SJSA1 (cell line): ENCODE measurements around the gene SLC22A3. TPM values are rescaled to one million over a fixed set of nuclear protein-coding genes. Genes with fewer than 3 reads are reported as not detected.
"Not testable (repeated sequence)": the region's sequence is repeated elsewhere in the genome, so short reads cannot be mapped to it uniquely, and the experiment has no call there.

Experiments used
- DNase-seq, 2 experiments: peaks; one replicate each; pipeline ENCODE4 v3.0.0-alpha.2; 2015 to 2020; ENCODE audit warnings: low spot score in 2 of 2, low read depth in 1 of 2
- H3K27ac ChIP-seq: fragments of 250-450 bp; sonication (Bioruptor Pico); 2 replicates; pipeline ENCODE4 v1.5.1; 2020; ENCODE audit warnings: mild to moderate bottlenecking, moderate library complexity
- H3K27me3 ChIP-seq: fragments of 250-450 bp; sonication (Bioruptor Pico); replicated peaks from 2 replicates; pipeline ENCODE4 v1.5.1; 2020; ENCODE audit warnings: mild to moderate bottlenecking, moderate library complexity
- H3K36me3 ChIP-seq: fragments of 250-450 bp; sonication (Bioruptor Pico); 2 replicates; pipeline ENCODE4 v1.5.1; 2020; ENCODE audit warnings: mild to moderate bottlenecking
- H3K4me1 ChIP-seq: fragments of 250-450 bp; sonication (Bioruptor Pico); replicated peaks from 2 replicates; pipeline ENCODE4 v1.6.1; 2021; ENCODE audit warnings: mild to moderate bottlenecking
- H3K4me3 ChIP-seq: fragments of 250-450 bp; sonication (Bioruptor Pico); 2 replicates; pipeline ENCODE4 v1.5.1; 2020; ENCODE audit warnings: mild to moderate bottlenecking
- H3K9me3 ChIP-seq: fragments of 250-450 bp; sonication (Bioruptor Pico); replicated peaks from 2 replicates; pipeline ENCODE4 v1.5.1; 2020; ENCODE audit warnings: mild to moderate bottlenecking
- total RNA-seq: library from RNA; depleted of rRNA; stranded (reverse); fragments of >200 nt; shearing (Covaris generic); gene quantifications from 2 replicates; pipeline ENCODE4 v1.2.3, GENCODE V29; 2014

Gene SLC22A3
- total RNA-seq, 1 experiment from 2014 or later, result not detected

DNA sequence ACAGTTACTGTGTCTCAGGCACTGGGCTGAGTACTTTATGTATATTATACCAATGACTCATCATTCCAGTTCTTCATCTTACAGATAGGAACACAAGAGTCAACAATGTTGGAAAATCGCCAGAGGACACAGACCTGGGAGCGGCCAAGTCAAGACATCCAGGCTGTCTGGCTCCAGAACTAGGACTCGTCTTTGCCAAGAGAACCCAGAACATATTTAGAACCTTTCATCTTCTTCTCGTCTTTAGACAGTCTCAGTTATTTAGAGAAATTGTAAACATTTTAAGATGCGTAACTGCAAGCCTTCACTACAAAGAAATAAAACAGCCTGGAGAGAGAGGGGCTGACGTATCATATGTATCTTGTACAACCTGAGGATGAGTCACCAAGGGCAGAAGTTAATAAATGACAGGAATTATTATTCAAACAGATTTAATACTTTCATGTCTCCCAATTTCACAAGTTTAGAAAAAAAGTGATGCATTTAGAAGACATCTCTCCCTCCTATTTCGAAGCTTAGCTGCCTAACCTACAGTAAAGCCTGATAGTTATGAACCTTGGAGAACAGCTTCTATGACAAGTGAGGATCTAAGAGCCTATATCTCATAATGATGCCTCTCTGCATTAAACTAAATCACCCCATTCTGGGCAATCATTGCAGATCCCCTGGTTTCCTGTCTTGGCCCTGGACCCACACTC is 43.4 kb downstream of the SLC22A3 start:
- DNase-seq, result no peak
- Histone ChIP-seq H3K9me3 (no peaks in the 10 kb centered on the region), H3K4me3 (no peak overlapping the region), H3K27ac (no peak overlapping the region), H3K27me3 (no peaks in the 10 kb centered on the region), H3K36me3 (no peaks in the 10 kb centered on the region), H3K4me1 (no peaks in the 10 kb centered on the region)

DNA sequence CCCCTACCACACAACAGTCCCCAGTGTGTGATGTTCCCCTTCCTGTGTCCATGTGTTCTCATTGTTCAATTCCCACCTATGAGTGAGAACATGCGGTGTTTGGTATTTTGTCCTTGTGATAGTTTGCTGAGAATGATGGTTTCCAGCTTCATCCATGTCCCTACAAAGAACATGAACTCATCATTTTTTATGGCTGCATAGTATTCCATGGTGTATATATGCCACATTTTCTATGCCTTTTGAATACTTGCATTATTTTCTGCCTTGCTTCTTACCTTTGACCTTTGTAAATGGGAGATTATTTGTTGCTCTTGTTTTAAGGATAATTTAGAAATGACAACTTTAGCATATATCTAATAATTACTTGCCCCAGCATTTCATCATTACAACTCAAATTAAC is 45.3 kb downstream of the SLC22A3 start:
- H3K4me3 ChIP-seq, H3K9me3 ChIP-seq, DNase-seq, H3K27me3 ChIP-seq, H3K4me1 ChIP-seq, H3K36me3 ChIP-seq, H3K27ac ChIP-seq: not testable (repeated sequence)

DNA sequence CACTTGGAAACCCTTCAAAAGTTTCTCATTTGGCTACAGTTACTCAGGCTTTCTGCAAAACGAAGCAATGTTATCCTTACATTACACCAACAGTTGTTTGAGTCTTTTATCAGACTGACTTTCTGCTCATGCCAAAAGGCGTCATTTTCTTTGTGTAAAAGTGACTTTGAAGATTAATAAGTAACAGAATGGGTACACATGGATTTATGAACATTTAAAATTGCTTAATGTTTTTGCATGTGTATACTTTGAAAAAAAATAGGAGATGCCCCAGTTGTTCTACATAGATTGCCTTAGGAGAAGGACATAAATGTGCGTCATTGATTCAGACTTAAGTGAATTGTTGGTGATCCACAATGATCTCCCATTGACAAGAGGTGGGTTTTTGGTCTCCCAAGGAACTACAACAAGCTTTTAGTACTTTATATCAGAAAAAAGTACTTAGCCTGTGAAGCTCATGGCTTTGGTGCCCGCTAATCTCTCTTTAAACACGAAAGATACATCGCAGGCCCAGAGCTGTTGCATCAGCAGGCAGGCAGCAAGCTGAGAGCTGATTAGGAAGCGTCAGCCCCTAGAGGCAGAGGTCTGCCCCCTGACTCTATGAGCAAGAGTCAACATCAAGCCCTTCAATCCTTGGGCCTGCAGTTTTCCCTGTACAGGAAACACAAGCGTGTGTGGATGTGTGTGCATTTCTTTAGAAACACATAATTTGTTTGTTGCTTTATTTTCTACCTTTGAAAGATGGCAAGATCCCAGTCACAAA is 45.9 kb downstream of the SLC22A3 start:
- DNase-seq, result no peak
- H3K4me1 ChIP-seq, result no peaks in the 10 kb centered on the region
- no peaks in the 10 kb centered on the region for H3K36me3 ChIP-seq
- H3K27me3 ChIP-seq, result no peaks in the 10 kb centered on the region
- no peak overlapping the region for H3K4me3 ChIP-seq
- H3K9me3 ChIP-seq, result no peaks in the 10 kb centered on the region
- no peak overlapping the region for H3K27ac ChIP-seq

DNA sequence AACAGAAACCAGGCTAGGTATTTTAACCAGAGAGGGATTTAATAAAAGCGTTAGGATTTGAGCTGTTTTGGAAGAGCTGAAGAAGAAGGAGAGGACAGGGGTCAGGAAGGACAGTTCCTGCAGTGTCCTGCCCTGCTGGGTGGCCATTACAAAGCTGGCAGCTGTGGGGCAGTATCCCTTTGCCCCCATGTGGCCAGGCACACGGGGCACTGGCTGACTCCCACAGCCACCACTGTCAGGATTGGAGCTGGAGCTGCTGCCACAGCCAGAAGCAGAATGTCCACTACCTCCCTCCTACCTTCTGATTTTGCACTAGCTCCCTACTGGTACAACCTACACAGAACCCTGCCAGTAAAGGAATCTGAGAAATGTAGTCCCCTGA is 46.5 kb downstream of the SLC22A3 start:
- DNase-seq, result no peak
- Histone ChIP-seq H3K4me1 (no peaks in the 10 kb centered on the region), H3K9me3 (no peaks in the 10 kb centered on the region), H3K36me3 (no peaks in the 10 kb centered on the region), H3K27ac (no peak overlapping the region), H3K27me3 (no peaks in the 10 kb centered on the region), H3K4me3 (no peak overlapping the region)

DNA sequence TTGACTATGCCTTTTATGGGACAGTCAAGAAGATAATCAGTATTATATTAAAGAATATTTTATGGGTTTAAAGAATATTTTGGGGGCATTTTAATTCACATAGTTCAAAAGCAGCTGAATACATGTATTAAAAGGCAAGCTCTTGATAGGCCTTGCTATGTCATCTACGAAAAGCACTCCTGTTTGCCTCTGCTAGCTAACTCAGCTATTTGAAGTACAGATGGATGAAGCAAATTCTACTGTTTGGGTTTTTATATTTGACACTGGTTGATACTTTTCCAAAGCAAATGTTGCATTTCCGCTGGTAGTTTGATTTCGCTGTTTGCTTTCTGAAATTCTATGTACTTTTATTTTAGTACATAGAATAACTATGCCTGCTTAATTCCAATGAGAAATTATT is 47.0 kb downstream of the SLC22A3 start:
- H3K27ac ChIP-seq, result no peak overlapping the region
- H3K4me3 ChIP-seq, result no peak overlapping the region
- H3K4me1 ChIP-seq, result no peaks in the 10 kb centered on the region
- no peaks in the 10 kb centered on the region for H3K36me3 ChIP-seq
- no peaks in the 10 kb centered on the region for H3K9me3 ChIP-seq
- no peak for DNase-seq
- no peaks in the 10 kb centered on the region for H3K27me3 ChIP-seq

DNA sequence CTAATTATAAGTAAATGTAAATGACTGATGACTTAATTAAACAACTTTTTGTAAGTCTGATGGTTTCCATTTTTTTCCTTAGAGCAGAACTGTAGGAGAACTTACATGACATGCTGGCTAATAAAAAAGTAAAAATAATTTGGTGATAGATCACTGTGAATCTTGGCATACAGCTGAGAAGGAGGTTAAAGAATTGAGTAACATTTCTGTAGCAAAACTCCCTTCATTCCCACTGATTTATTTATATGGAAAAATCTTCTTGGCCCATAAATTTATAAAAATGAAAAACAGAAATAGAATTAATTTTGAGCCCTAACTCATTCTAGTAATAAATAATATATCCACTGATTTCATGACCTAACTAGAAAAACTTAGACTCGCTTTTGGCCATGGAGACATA is 48.1 kb downstream of the SLC22A3 start:
- H3K36me3 ChIP-seq, result no peaks in the 10 kb centered on the region
- DNase-seq, result no peak
- no peaks in the 10 kb centered on the region for H3K4me1 ChIP-seq
- no peaks in the 10 kb centered on the region for H3K27me3 ChIP-seq
- H3K4me3 ChIP-seq, result no peak overlapping the region
- no peaks in the 10 kb centered on the region for H3K9me3 ChIP-seq
- no peak overlapping the region for H3K27ac ChIP-seq

DNA sequence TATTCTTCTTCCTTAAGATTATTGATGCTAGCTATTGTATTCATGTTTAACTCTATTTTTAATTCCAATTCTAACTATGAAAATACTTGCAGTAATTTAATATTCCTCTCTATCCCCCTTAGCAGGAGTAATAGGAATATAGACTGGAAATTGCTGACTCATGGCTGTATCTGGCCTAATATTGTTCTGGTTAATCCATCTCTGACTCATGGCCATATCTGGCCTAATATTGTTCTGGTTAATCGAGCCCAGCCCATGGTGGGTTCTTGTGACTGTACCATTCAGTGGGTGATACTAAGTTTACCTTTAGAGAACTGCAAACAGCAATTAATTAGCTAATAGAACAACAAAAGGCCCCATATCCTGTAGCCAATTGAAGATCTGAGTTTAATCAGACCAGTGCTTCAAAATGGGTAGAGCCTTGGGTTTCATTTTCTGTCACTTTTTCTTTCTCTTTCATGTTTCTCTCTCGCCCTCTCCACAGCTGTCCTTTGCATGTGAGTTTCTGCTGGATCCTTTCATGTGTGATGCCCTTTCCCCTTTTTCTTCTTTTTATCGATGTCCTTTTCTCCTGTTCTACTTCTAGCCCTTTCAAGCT is 50.6 kb downstream of the SLC22A3 start:
- Histone ChIP-seq H3K4me1 (no peaks in the 10 kb centered on the region), H3K4me3 (no peak overlapping the region), H3K27ac (no peak overlapping the region), H3K36me3 (no peaks in the 10 kb centered on the region), H3K9me3 (no peaks in the 10 kb centered on the region), H3K27me3 (no peaks in the 10 kb centered on the region)
- DNase-seq, result no peak

DNA sequence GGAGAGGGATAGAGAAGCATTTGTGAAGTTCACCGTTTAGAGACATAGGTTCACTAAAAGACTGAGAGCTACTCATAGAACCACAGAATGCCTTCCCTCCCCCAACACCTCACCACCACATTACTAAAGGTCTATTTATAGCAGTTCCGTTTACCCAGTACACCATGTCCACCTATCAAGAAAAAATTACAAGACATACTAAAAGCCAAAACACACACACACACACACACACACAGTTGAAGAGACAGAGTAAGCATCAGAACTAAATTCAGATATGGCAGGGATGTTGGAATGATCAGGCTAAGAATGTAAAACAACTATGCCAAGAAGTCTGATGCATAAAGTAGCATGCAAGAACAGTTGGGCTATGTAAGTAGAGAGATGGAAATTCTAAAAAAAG is 52.3 kb downstream of the SLC22A3 start:
- Histone ChIP-seq H3K4me3 (no peak overlapping the region), H3K9me3 (no peaks in the 10 kb centered on the region), H3K27ac (no peak overlapping the region), H3K27me3 (no peaks in the 10 kb centered on the region), H3K4me1 (no peaks in the 10 kb centered on the region), H3K36me3 (no peaks in the 10 kb centered on the region)
- DNase-seq, result no peak

DNA sequence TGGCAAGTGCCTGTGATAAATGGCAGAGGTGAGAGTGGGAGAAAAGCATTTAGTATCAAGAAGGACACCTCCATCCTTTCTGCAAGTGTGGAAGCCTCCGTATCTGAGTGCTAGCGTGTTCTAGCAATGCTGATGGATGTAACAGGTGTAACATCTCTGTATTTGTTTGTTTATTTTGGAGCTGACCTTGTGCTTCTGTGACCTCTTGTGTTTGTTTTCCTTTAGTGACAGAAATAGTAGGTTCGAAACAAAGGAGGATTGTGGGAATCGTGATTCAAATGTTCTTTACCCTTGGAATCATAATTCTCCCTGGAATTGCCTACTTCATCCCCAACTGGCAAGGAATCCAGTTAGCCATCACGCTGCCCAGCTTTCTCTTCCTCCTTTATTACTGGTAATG is 60.4 kb downstream of the SLC22A3 start:
- no peak overlapping the region for H3K27ac ChIP-seq
- no peak for DNase-seq
- H3K4me1 ChIP-seq, result no peaks in the 10 kb centered on the region
- H3K27me3 ChIP-seq, result no peaks in the 10 kb centered on the region
- H3K4me3 ChIP-seq, result no peak overlapping the region
- no peaks in the 10 kb centered on the region; the same call in 1 of the 2 replicates for H3K9me3 ChIP-seq
- no peaks in the 10 kb centered on the region for H3K36me3 ChIP-seq

DNA sequence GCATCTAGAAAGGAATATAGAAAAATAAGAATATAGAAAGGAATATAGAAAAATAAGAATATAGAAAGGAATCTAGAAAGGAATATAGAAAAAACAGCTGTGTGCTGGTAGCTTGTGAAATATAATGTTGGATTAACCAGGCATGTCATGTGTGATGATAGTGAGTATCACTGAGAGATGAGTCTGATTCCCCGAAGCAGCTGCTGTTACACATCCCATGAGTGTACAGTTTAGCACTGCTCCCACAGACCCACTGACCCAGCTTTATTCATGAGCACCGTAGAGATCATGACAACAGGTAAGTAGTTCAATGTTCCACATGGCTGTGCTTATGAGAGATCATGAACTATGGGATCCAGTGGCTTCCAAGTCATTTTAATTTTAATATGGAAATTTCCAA is 64.8 kb downstream of the SLC22A3 start:
- Histone ChIP-seq H3K27me3 (no peaks in the 10 kb centered on the region), H3K27ac (no peak overlapping the region), H3K4me3 (no peak overlapping the region), H3K9me3 (no peaks in the 10 kb centered on the region), H3K4me1 (no peaks in the 10 kb centered on the region), H3K36me3 (no peaks in the 10 kb centered on the region)
- DNase-seq, result no peak

DNA sequence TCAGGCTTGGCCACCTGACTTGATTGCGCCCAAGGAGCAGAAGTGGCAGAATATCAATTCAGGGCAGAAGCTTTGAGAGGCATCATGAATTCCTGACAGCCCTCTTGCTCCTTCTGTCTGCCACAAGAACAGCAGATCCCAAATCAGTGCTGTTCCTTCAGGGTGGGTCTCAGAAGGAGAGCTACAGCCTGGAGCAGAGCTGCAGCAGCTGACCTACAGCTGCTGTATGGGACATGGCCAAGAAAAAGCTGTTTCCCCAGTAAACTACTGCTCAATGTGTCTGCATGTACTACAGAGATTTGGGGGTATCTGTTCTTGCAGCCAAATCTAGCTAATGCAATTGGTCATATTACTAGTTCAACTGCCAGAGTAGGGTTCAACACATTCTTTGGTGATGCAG is 69.0 kb downstream of the SLC22A3 start:
- Histone ChIP-seq H3K27ac (no peak overlapping the region), H3K4me1 (no peaks in the 10 kb centered on the region), H3K36me3 (no peaks in the 10 kb centered on the region), H3K9me3 (no peaks in the 10 kb centered on the region), H3K27me3 (no peaks in the 10 kb centered on the region), H3K4me3 (no peak overlapping the region)
- DNase-seq, result no peak

DNA sequence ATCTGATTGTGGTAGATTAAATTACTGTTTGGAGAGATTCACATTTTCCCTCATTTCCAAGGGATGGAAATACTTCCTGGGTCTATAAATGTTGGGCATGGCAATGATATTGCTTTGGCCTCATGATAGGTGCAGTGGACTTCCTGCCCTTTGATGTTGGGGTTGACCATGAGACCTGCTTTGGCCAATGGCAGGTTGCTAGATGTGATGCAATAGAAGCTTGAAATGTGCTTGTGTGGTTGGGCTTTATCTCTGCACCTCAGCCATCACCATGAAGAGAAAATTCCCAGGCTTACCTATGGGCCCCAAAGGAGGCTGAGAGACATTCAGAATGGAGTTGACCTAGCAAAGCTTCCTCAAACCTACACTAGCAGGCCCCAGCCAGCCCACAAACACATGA is 69.4 kb downstream of the SLC22A3 start:
- H3K4me1 ChIP-seq, result no peaks in the 10 kb centered on the region
- H3K27me3 ChIP-seq, result no peaks in the 10 kb centered on the region
- DNase-seq, result no peak
- H3K4me3 ChIP-seq, result no peak overlapping the region
- H3K9me3 ChIP-seq, result no peaks in the 10 kb centered on the region
- no peaks in the 10 kb centered on the region for H3K36me3 ChIP-seq
- no peak overlapping the region for H3K27ac ChIP-seq

DNA sequence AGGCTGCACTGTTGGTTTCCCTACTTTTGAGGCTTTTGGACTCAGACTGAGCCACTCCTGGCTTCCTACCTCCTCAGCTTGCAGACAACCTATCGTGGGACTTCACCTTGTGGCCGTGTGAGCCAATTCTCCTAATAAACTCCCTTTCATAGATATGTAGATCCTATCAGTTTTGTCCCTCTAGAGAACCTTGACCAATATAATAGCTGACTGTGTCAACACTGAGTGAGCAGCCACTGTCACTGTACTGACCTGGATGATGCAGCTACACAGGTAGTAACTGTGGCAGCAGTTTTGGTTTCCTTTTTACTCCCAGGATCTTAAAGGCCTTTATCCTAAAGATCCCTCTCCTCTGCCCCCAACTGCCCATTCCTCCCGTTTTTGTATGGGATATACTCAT is 70.2 kb downstream of the SLC22A3 start:
- Histone ChIP-seq H3K4me3 (no peak overlapping the region), H3K36me3 (no peaks in the 10 kb centered on the region), H3K27ac (no peak overlapping the region), H3K27me3 (no peaks in the 10 kb centered on the region), H3K9me3 (no peaks in the 10 kb centered on the region), H3K4me1 (no peaks in the 10 kb centered on the region)
- DNase-seq, result no peak

DNA sequence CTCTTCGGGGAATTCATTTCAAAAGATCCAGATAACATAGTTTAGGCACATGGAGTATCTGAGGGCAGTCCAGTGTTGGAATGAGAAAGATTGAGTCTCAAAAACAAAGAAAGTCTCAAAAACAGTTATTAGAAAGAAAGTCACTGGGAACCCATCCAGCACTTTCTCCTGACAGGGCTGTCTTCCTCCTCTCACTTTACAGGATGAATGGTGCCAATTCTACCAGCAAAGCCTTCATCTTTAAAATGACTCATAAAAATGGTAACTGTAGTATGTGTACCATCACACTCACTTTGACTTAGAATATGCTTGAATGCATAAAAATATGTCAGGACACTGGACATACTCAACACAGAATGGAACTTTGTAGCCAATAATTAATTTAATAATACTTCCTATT is 71.3 kb downstream of the SLC22A3 start:
- H3K36me3 ChIP-seq, result no peaks in the 10 kb centered on the region
- no peaks in the 10 kb centered on the region for H3K27me3 ChIP-seq
- H3K9me3 ChIP-seq, result no peaks in the 10 kb centered on the region
- DNase-seq, result no peak
- H3K4me1 ChIP-seq, result no peaks in the 10 kb centered on the region
- no peak overlapping the region for H3K27ac ChIP-seq
- H3K4me3 ChIP-seq, result no peak overlapping the region
